WERI-Rb-1 (cell line): ENCODE measurements around the gene EXOSC5.

Source experiments
- DNase-seq: peaks from one replicate; pipeline ENCODE4 v3.0.0-alpha.2; 2020
- H3K27ac ChIP-seq: fragments of 250-450 bp; sonication (Bioruptor Pico); 2 replicates; pipeline ENCODE4 v1.5.1; 2020; ENCODE audit warnings: mild to moderate bottlenecking, moderate library complexity
- H3K27me3 ChIP-seq: fragments of 250-450 bp; sonication (Bioruptor Pico); 2 replicates; pipeline ENCODE4 v1.5.1; 2021; ENCODE audit warnings: mild to moderate bottlenecking, low read depth, moderate library complexity; ENCODE audit not compliant: insufficient read depth, severe bottlenecking
- H3K36me3 ChIP-seq: fragments of 250-450 bp; sonication (Bioruptor Pico); 2 replicates; pipeline ENCODE4 v1.5.1; 2020; ENCODE audit warnings: mild to moderate bottlenecking, moderate library complexity
- H3K4me3 ChIP-seq: 2 replicates; pipeline ENCODE4 v1.5.1; 2011; ENCODE audit warnings: low read depth, mild to moderate bottlenecking, control low read depth, low read length
- H3K9me3 ChIP-seq: fragments of 250-450 bp; sonication (Bioruptor Pico); 2 replicates; pipeline ENCODE4 v1.5.1; 2021; ENCODE audit warnings: mild to moderate bottlenecking, moderate library complexity; ENCODE audit not compliant: severe bottlenecking
- TF ChIP-seq, protein P1 (sequence below): IDR thresholded peaks from 2 replicates; pipeline ENCODE4 v1.5.1; 2011; ENCODE audit warnings: low read depth, mild to moderate bottlenecking, control low read depth, inconsistent platforms, low read length

EXOSC5 gene

DNA sequence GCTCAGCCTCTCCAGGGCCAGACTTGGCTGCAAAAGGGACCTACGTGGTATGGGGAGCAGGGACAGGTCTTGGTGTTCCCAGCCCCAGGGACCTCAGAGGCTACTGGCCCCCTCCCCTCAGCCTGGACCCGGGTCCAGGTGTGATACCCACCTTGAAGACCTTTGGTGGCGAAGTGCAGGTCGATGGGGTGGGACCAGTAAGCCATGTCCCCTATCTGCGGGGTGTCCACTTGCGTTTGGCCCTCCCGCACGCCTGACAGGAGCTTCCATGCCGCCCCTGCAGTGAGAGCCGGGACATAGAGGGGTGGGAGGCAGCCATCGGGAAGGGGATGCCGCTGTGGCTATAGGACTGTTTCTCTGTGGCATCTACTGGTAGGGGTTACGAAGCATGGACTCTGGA lies 39.4 kb downstream of the EXOSC5 start:
- H3K27ac ChIP-seq, result no peak overlapping the region
- TF ChIP-seq, protein P1, sequence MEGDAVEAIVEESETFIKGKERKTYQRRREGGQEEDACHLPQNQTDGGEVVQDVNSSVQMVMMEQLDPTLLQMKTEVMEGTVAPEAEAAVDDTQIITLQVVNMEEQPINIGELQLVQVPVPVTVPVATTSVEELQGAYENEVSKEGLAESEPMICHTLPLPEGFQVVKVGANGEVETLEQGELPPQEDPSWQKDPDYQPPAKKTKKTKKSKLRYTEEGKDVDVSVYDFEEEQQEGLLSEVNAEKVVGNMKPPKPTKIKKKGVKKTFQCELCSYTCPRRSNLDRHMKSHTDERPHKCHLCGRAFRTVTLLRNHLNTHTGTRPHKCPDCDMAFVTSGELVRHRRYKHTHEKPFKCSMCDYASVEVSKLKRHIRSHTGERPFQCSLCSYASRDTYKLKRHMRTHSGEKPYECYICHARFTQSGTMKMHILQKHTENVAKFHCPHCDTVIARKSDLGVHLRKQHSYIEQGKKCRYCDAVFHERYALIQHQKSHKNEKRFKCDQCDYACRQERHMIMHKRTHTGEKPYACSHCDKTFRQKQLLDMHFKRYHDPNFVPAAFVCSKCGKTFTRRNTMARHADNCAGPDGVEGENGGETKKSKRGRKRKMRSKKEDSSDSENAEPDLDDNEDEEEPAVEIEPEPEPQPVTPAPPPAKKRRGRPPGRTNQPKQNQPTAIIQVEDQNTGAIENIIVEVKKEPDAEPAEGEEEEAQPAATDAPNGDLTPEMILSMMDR, result no peak
- DNase-seq, result no peak
- H3K36me3 ChIP-seq, result no peaks in the 10 kb centered on the region
- H3K9me3 ChIP-seq, result no peaks in the 10 kb centered on the region
- peaks cover 2% of the 10 kb centered on the region for H3K27me3 ChIP-seq
- no peak overlapping the region for H3K4me3 ChIP-seq

DNA sequence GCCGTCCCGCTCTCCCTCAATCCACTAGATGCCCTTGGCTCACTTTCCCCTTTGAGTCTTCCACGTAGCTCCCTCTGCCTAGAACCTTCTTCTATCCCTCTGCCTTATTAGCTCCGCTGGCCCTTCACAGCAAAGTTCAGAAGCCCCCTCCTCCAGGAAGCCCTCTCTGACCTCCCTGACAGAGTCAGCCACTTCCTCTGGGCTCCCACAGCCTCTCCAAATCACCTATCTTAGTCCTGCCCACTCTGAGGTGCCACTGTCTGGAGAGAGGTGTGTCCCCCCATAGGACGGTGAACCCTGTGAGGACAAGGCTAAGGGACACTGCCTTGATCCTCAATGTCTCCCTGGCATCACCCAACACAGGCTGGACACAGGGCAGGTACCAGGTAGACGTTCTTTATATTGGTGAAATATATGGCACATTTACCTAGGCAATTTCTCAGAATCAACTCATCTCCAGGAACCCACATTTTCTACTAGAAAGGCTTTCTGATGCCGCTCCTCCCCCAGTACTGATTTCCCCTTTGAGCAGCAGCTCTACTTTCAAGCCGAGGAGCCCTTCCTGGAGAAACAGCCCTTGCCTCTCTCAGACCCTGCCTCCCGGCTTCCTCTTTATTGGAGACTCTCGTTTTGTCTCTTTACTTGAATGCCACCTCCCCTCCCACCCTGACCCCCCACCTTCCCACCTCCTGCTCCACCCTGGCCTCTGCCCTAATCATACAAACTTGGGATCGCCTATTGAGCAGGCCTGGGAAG lies 40.0 kb downstream of the EXOSC5 start:
- H3K9me3 ChIP-seq, result no peaks in the 10 kb centered on the region
- TF ChIP-seq, protein P1, result no peak
- peaks cover 5% of the 10 kb centered on the region for H3K27me3 ChIP-seq
- H3K36me3 ChIP-seq, result no peaks in the 10 kb centered on the region
- no peak overlapping the region for H3K27ac ChIP-seq
- no peak for DNase-seq
- H3K4me3 ChIP-seq, result no peak overlapping the region

DNA sequence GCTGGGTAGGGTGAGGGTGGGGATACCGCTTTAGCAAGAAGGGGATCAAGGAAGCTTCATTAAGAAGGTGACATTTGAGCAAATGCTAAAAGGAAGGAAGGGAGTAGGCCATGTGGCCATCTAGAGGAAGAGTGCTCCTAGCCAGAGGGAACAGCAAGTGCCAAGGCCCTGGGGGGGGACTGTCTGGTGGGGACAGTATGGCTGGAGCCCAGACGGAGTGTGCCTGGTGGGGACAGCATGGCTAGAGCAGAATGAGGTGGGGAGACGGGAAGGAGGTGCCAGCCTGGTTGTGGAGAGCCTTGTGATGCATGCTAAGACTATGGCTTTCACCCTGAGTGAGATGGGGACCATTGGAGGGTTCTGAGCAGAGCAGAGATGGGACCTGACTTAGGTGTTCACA lies 41.4 kb downstream of the EXOSC5 start:
- no peaks in the 10 kb centered on the region for H3K9me3 ChIP-seq
- H3K4me3 ChIP-seq, result no peak overlapping the region
- TF ChIP-seq, protein P1, result no peak
- peaks cover 10% of the 10 kb centered on the region for H3K27me3 ChIP-seq
- no peak for DNase-seq
- H3K27ac ChIP-seq, result no peak overlapping the region
- no peaks in the 10 kb centered on the region for H3K36me3 ChIP-seq

DNA sequence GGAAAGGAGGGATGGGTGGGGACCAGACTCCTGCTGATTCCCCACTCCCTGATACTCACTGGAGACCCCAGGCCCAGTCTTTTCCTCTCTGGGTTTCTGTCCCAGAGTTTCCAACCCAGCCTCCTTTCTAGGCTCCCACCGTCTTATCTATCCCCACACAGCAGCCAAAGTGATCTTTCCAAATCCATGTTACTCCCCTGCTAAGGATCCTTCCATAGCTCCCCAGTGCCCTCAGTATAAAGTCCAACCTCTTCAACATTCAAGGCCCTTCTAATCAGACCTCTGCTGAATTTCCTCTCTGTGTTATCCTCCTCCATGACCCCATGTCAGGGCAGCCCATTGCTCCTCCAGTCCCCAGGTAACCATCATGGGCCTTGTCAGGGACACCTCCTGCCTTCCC lies 42.1 kb downstream of the EXOSC5 start:
- H3K27ac ChIP-seq, result no peak overlapping the region
- DNase-seq, result no peak
- peaks cover 10% of the 10 kb centered on the region for H3K27me3 ChIP-seq
- TF ChIP-seq, protein P1, result no peak
- no peaks in the 10 kb centered on the region for H3K9me3 ChIP-seq
- H3K4me3 ChIP-seq, result no peak overlapping the region
- no peaks in the 10 kb centered on the region for H3K36me3 ChIP-seq

DNA sequence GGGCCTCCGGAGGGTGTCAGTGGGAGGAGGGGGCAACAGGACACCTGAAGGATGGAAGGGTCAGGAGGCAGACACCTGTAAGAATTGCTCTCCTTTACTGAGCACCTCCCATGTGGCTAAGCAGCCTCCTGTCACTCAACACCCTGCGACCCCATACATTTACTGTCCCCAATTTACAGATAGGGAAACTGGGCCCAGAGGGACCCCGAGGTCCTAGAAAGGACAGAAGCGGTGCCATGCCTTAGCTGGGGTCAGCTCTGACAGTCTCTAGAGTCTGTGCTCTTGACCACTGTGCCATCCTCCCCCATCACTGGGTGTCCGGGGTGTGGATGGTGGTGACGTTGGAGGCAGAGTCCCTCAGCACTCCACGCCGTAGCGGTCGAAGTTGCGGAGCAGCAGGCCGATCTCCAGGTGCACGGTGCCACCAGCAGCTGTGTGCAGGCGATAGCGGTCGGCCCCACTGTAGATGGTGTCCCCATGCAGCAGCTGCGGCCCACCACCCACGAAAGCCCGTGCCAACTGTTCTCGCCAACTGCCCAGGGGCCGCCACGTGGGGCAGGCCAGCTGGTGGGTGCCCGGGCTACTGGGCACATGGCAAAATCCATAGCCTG lies 42.7 kb downstream of the EXOSC5 start:
- H3K27ac ChIP-seq, result no peak overlapping the region
- peak overlapping the region; percentile 57 for H3K4me3 ChIP-seq

More for the DNA sequence above, 42.7 kb downstream of the EXOSC5 start:
- Histone ChIP-seq H3K36me3 (no peaks in the 10 kb centered on the region), H3K27me3 (peaks cover 10% of the 10 kb centered on the region), H3K9me3 (no peaks in the 10 kb centered on the region)
- TF ChIP-seq, protein P1, result no peak
- no peak for DNase-seq
